Spleen (tissue), 11 donors: ENCODE measurements around the gene AOX1. TPM values are rescaled to one million over a fixed set of nuclear protein-coding genes. Genes with fewer than 3 reads are reported as not detected.

Experiments used
- DNase-seq: peaks from one replicate; pipeline ENCODE4 v3.0.0-alpha.2; 2020
- H3K27ac ChIP-seq, 8 donors: fragments of 200-600 bp; sonication (generic) in 7 of 8; 1 replicate in 4 of 8; 2 replicates in 4 of 8; pipeline versions ENCODE4 v1.5.0 to v1.8.0; 2016 to 2021; ENCODE audit warnings: inconsistent platforms in 4 of 8, mild to moderate bottlenecking in 4 of 8, moderate library complexity in 1 of 8
- H3K27me3 ChIP-seq, 7 donors: fragments of 200-600 bp; sonication (generic) in 6 of 7; replicated peaks in 1 of 7; 1 replicate in 4 of 7; 2 replicates in 3 of 7; pipeline versions ENCODE4 v1.5.0 to v1.8.0; 2016 to 2021; ENCODE audit warnings: inconsistent platforms in 3 of 7, mild to moderate bottlenecking in 1 of 7
- H3K36me3 ChIP-seq, 6 donors: fragments of 200-600 bp; sonication (generic) in 5 of 6; 1 replicate in 4 of 6; 2 replicates in 2 of 6; pipeline versions ENCODE4 v1.5.0 to v1.8.0; 2016 to 2021; ENCODE audit warnings: inconsistent platforms in 2 of 6
- H3K4me1 ChIP-seq, 6 donors: fragments of 200-600 bp; sonication (generic) in 5 of 6; 1 replicate in 3 of 6; 2 replicates in 3 of 6; pipeline versions ENCODE4 v1.5.0 to v1.8.0; 2016 to 2021; ENCODE audit warnings: inconsistent platforms in 3 of 6
- H3K4me3 ChIP-seq, 8 donors: fragments of 200-600 bp; sonication (generic) in 7 of 8; 1 replicate in 4 of 8; 2 replicates in 4 of 8; pipeline versions ENCODE4 v1.5.0 to v1.8.0; 2016 to 2021; ENCODE audit warnings: inconsistent platforms in 4 of 8, mild to moderate bottlenecking in 4 of 8, moderate library complexity in 2 of 8
- H3K9me3 ChIP-seq, 8 donors: fragments of 200-600 bp; sonication (generic) in 7 of 8; 1 replicate in 4 of 8; 2 replicates in 4 of 8; pipeline versions ENCODE4 v1.5.0 to v1.8.0; 2016 to 2021; ENCODE audit warnings: inconsistent platforms in 4 of 8
- POLR2A ChIP-seq, 3 donors: fragments of 450-650 bp; IDR thresholded peaks; one replicate each; pipeline ENCODE4 v1.5.1; 2017; ENCODE audit warnings: antibody characterized with exemption in 3 of 3, mild to moderate bottlenecking in 1 of 3
- POLR2AphosphoS5 ChIP-seq, 3 donors: sonication (generic); formaldehyde crosslinking; IDR thresholded peaks; one replicate each; pipeline ENCODE4 v1.5.1; 2017; ENCODE audit warnings: antibody characterized with exemption in 3 of 3
- WGBS, 5 donors: extraction: QIAGEN DNeasy Blood & Tissue Kit in 3 of 5; methylation state at CpG; one replicate each; pipeline versions ENCODE4 v1.1.5 to v1.1.7; 2013 to 2018; 5-methylcytosine and 5-hydroxymethylcytosine counted together
- intact Hi-C: fragments of 100-400 bp; cut with DNase I; formaldehyde crosslinking; loops from one replicate; pipeline ENCODE4 v1.15.0; 2023; ENCODE audit warnings: low total_unique reads
- polyA plus RNA-seq, 3 donors: library from polyadenylated mRNA; stranded (reverse); fragments of 200-250 nt; gene quantifications; one replicate each; pipeline ENCODE4 v1.2.1, GENCODE V29; 2013
- total RNA-seq, 7 donors: library from RNA; depleted of rRNA in 3 of 7; stranded (reverse); fragments of >200 nt in 3 of 7; fragmentation: NEBNext Ultra II Directional in 4 of 7; extraction: Animal tissue kit (Norgen Biotek cat#: 25700) in 4 of 7; gene quantifications; one replicate each; pipeline versions ENCODE4 v1.1.0 to v1.2.1, GENCODE V29; 2016 to 2021
- TF ChIP-seq, protein P1 (sequence below), 11 experiments: fragments of 200-600 bp in 7 of 11; fragments of 450-650 bp in 4 of 11; sonication (generic) in 4 of 11; IDR thresholded peaks in 8 of 11; conservative IDR thresholded peaks in 3 of 11; 1 replicate in 7 of 11; 2 replicates in 4 of 11; pipeline versions ENCODE4 v1.4.0 to v1.8.0; 2016 to 2021; ENCODE audit warnings: antibody characterized with exemption in 11 of 11, inconsistent platforms in 4 of 11, mild to moderate bottlenecking in 1 of 11
- donor health status: healthy with polysubstance abuse.
- donor health status: DM: no; HTN: no; CAD: no; lungs with moderate emphysema.
- donor health status: DM: no; HTN: no; CAD: no.
- donor health status: Bipolar disorder and iron deficiency.
- donor health status: healthy.
- donor health status: DM: no; HTN: no; CAD: no.
- donor health status: DM: yes; HTN: yes; CAD: no.

The AOX1 gene
- total and polyA plus RNA-seq, 10 donors, result 1.3 to 14.6 (median 5.8) TPM

- TF ChIP-seq, protein P1, sequence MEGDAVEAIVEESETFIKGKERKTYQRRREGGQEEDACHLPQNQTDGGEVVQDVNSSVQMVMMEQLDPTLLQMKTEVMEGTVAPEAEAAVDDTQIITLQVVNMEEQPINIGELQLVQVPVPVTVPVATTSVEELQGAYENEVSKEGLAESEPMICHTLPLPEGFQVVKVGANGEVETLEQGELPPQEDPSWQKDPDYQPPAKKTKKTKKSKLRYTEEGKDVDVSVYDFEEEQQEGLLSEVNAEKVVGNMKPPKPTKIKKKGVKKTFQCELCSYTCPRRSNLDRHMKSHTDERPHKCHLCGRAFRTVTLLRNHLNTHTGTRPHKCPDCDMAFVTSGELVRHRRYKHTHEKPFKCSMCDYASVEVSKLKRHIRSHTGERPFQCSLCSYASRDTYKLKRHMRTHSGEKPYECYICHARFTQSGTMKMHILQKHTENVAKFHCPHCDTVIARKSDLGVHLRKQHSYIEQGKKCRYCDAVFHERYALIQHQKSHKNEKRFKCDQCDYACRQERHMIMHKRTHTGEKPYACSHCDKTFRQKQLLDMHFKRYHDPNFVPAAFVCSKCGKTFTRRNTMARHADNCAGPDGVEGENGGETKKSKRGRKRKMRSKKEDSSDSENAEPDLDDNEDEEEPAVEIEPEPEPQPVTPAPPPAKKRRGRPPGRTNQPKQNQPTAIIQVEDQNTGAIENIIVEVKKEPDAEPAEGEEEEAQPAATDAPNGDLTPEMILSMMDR (IDR thresholded peaks at IDR 0.05 in 8 of 11, conservative IDR thresholded peaks at IDR 0.05 in 3 of 11), result no peak
- TF ChIP-seq POLR2A (IDR thresholded peaks at IDR 0.05) (no peak), POLR2AphosphoS5 (IDR thresholded peaks at IDR 0.05) (no peak)
- WGBS, 5 donors, result 28 to 47% (median 41%) methylated on average over 3 of the region's 3 CpGs
- Histone ChIP-seq H3K9me3 (no peaks in the 10 kb centered on the region), H3K27ac (no peak overlapping the region), H3K4me3 (no peak overlapping the region), H3K4me1 (no peaks in the 10 kb centered on the region), H3K36me3 (no peaks in the 10 kb centered on the region), H3K27me3 (no peaks in the 10 kb centered on the region)
- DNase-seq, result no peak
- intact Hi-C loops, result no loop called here
Observed at GRCh38 chr2:200667413-200667812, 81.6 kb downstream of the AOX1 start.

DNA sequence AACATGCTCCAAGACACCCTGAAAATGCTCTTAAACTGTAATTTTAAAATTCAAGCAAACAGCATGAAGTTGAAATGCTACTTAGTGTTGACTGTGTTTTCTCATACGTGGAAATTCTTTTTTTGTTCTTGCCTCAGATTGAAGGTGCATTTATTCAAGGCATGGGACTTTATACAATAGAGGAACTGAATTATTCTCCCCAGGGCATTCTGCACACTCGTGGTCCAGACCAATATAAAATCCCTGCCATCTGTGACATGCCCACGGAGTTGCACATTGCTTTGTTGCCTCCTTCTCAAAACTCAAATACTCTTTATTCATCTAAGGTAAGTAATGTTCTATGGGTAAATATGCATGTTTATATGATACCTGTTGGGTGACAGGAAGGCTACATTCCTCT, 82.7 kb downstream of the AOX1 start:
- intact Hi-C loops, result no loop called here
- 39 to 60% (median 54%) methylated on average over 3 of the region's 3 CpGs for WGBS, 5 donors
- DNase-seq, result no peak

GRCh38 chr2:200669308-200669707, 83.5 kb downstream of the AOX1 start:
- H3K36me3 ChIP-seq, result no peaks in the 10 kb centered on the region
- 72 to 84% (median 78%) methylated on average over 9 of the region's 9 CpGs for WGBS, 5 donors
- TF ChIP-seq POLR2A (IDR thresholded peaks at IDR 0.05), result no peak
- TF ChIP-seq, protein P1 (IDR thresholded peaks at IDR 0.05 in 8 of 11, conservative IDR thresholded peaks at IDR 0.05 in 3 of 11), result no peak
- no peak for TF ChIP-seq POLR2AphosphoS5 (IDR thresholded peaks at IDR 0.05)

More for the DNA sequence above, 82.7 kb downstream of the AOX1 start:
- Histone ChIP-seq H3K27me3 (no peaks in the 10 kb centered on the region), H3K9me3 (no peaks in the 10 kb centered on the region), H3K4me3 (no peak overlapping the region), H3K36me3 (no peaks in the 10 kb centered on the region), H3K4me1 (no peaks in the 10 kb centered on the region), H3K27ac (no peak overlapping the region)
- TF ChIP-seq, protein P1 (IDR thresholded peaks at IDR 0.05 in 8 of 11, conservative IDR thresholded peaks at IDR 0.05 in 3 of 11), result no peak
- TF ChIP-seq POLR2A (IDR thresholded peaks at IDR 0.05) (no peak), POLR2AphosphoS5 (IDR thresholded peaks at IDR 0.05) (no peak)

DNA sequence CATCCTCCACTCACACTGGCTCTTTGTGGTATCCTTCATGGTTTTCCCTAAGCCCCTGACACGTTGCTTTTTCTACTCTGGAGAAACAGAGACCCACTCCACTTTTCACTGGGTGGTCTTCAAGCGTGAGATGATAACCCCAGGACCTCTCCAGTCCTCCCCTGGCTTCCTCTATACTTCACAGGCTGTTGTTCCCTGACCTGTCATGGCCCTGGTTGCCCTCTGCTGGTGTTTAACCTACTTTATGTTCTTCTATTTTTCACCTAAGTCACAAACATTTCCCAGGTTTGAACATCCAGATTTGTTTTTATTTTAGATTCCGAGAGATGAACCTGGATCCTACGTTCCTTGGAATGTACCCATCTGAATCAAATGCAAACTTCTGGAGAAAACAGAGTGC, 84.5 kb downstream of the AOX1 start:
- Histone ChIP-seq H3K27me3 (no peaks in the 10 kb centered on the region), H3K4me1 (no peaks in the 10 kb centered on the region), H3K27ac (no peak overlapping the region), H3K9me3 (no peaks in the 10 kb centered on the region), H3K36me3 (no peaks in the 10 kb centered on the region), H3K4me3 (no peak overlapping the region)
- intact Hi-C loops, result no loop called here
- TF ChIP-seq POLR2AphosphoS5 (IDR thresholded peaks at IDR 0.05) (no peak), POLR2A (IDR thresholded peaks at IDR 0.05) (no peak)
- TF ChIP-seq, protein P1 (IDR thresholded peaks at IDR 0.05 in 8 of 11, conservative IDR thresholded peaks at IDR 0.05 in 3 of 11), result no peak
- DNase-seq, result no peak
- WGBS, 5 donors, result 52 to 75% (median 63%) methylated on average over 4 of the region's 4 CpGs

More at GRCh38 chr2:200669308-200669707, 83.5 kb downstream of the AOX1 start:
- DNase-seq, result no peak
- Histone ChIP-seq H3K27ac (no peak overlapping the region), H3K4me1 (no peaks in the 10 kb centered on the region), H3K27me3 (no peaks in the 10 kb centered on the region), H3K9me3 (no peaks in the 10 kb centered on the region), H3K4me3 (no peak overlapping the region)
- intact Hi-C loops, result no loop called here
